HG03342 (cell line): Measurements from ENCODE around the gene CPS1.

ENCODE experiments used
- ATAC-seq: cut with Tn5 transposase; IDR thresholded peaks from one replicate; pipeline ENCODE4 v1.9.1; 2021; ENCODE audit warnings: mild to moderate bottlenecking, moderate library complexity; ENCODE audit not compliant: unreplicated experiment

Gene CPS1

GRCh38 chr2:210556329-210556980, at the start of gene CPS1:
CPS1 (plus strand) TSS chr2:210556599; CDS start chr2:210556734, 135 bp downstream.
- no peak for ATAC-seq

GRCh38 chr2:210515911-210516310, 40.5 kb upstream of the CPS1 start:
- ATAC-seq, result no peak

GRCh38 chr2:210517264-210517663, 39.1 kb upstream of the CPS1 start:
- ATAC-seq, result no peak

- no peak for ATAC-seq
Measured at GRCh38 chr2:210519594-210519993, 36.8 kb upstream of the CPS1 start.

- no peak for ATAC-seq
Measured at GRCh38 chr2:210522399-210522798, 34.0 kb upstream of the CPS1 start.

GRCh38 chr2:210523650-210524289, 32.6 kb upstream of the CPS1 start:
- no peak for ATAC-seq

GRCh38 chr2:210524533-210524932, 31.9 kb upstream of the CPS1 start:
- no peak for ATAC-seq

- ATAC-seq, result no peak
Measured at GRCh38 chr2:210527286-210527685, 29.1 kb upstream of the CPS1 start.

- ATAC-seq, result no peak
Measured at GRCh38 chr2:210528716-210529115, 27.7 kb upstream of the CPS1 start.

- no peak for ATAC-seq
Measured at GRCh38 chr2:210531050-210531449, 25.3 kb upstream of the CPS1 start.

GRCh38 chr2:210531482-210531881, 24.9 kb upstream of the CPS1 start:
- ATAC-seq, result no peak

GRCh38 chr2:210533389-210533788, 23.0 kb upstream of the CPS1 start:
- ATAC-seq, result no peak

- ATAC-seq, result no peak
Measured at GRCh38 chr2:210534879-210535278, 21.5 kb upstream of the CPS1 start.

GRCh38 chr2:210536973-210537650, 19.3 kb upstream of the CPS1 start:
- peak; percentile 48 for ATAC-seq

GRCh38 chr2:210539035-210539434, 17.4 kb upstream of the CPS1 start:
- no peak for ATAC-seq

GRCh38 chr2:210539578-210540416, 16.6 kb upstream of the CPS1 start:
- no peak for ATAC-seq

GRCh38 chr2:210540471-210540870, 15.9 kb upstream of the CPS1 start:
- ATAC-seq, result no peak

GRCh38 chr2:210540900-210541289, 15.5 kb upstream of the CPS1 start:
- ATAC-seq, result no peak

- no peak for ATAC-seq
Measured at GRCh38 chr2:210541290-210541902, 15.0 kb upstream of the CPS1 start.

GRCh38 chr2:210544007-210544590, 12.3 kb upstream of the CPS1 start:
- ATAC-seq, result no peak
